Measurements from ENCODE around the gene MBD4. TPM values are rescaled to one million over a fixed set of nuclear protein-coding genes. Genes with fewer than 3 reads are reported as not detected.

The MBD4 gene
- total and polyA plus RNA-seq, 10 donors, result 40.0 to 72.6 (median 55.2) TPM

GRCh38 chr3:129441782-129442181, 2.0 kb upstream of the MBD4 start:
- peaks cover 34 to 80% (median 50%) of the 10 kb centered on the region in 6 donors for H3K4me1 ChIP-seq
- no peak for DNase-seq
- H3K27me3 ChIP-seq (replicated peaks in 1 of 7), result no peaks in the 10 kb centered on the region
- WGBS, 5 donors, result 37 to 59% (median 49%) methylated on average over 4 of the region's 4 CpGs
- no peaks in the 10 kb centered on the region for H3K9me3 ChIP-seq
- TF ChIP-seq POLR2A (IDR thresholded peaks at IDR 0.05), result no peak
- peak in 1 of 3 donors; percentile 40 for TF ChIP-seq POLR2AphosphoS5 (IDR thresholded peaks at IDR 0.05)
- H3K36me3 ChIP-seq, result peaks cover 0 to 15% (median 10%) of the 10 kb centered on the region in 6 donors
- peak overlapping the region in 1 of 8 donors; percentile 95 for H3K4me3 ChIP-seq
- peak overlapping the region in 7 of 8 donors; percentile 92 to 98 (median 95) for H3K27ac ChIP-seq
- intact Hi-C loops (cut with DNase I; ENCODE audit: low total_unique reads), result no loop called here

- TF ChIP-seq CTCF (IDR thresholded peaks at IDR 0.05 in 8 of 11, conservative IDR thresholded peaks at IDR 0.05 in 3 of 11), result no peak
- TF ChIP-seq POLR2AphosphoS5 (IDR thresholded peaks at IDR 0.05), result no peak
- no peak for TF ChIP-seq POLR2A (IDR thresholded peaks at IDR 0.05)
- intact Hi-C loops (cut with DNase I; ENCODE audit: low total_unique reads), result no loop called here
- H3K36me3 ChIP-seq, result peaks cover 0 to 21% (median 13%) of the 10 kb centered on the region in 6 donors
- no peaks in the 10 kb centered on the region for H3K27me3 ChIP-seq (replicated peaks in 1 of 7)
- H3K9me3 ChIP-seq, result no peaks in the 10 kb centered on the region
- DNase-seq, result no peak
- H3K4me1 ChIP-seq, result peaks cover 40 to 86% (median 55%) of the 10 kb centered on the region in 6 donors
- peak overlapping the region; percentile 84 to 98 (median 94) for H3K27ac ChIP-seq
- WGBS, 5 donors, result 46 to 64% (median 55%) methylated on average over 9 of the region's 9 CpGs
- peak overlapping the region in 4 of 8 donors; percentile 89 to 95 (median 91) for H3K4me3 ChIP-seq
Observed at GRCh38 chr3:129441215-129441614, 1.5 kb upstream of the MBD4 start.

GRCh38 chr3:129440618-129441190, 956 bp upstream of the MBD4 start:
- Histone ChIP-seq H3K9me3 (no peaks in the 10 kb centered on the region), H3K27ac (peak overlapping the region; percentile 84 to 98 (median 94)), H3K4me1 (peaks cover 44 to 91% (median 60%) of the 10 kb centered on the region in 6 donors), H3K4me3 (peak overlapping the region; percentile 77 to 95 (median 90)), H3K27me3 (replicated peaks in 1 of 7) (no peaks in the 10 kb centered on the region), H3K36me3 (peaks cover 0 to 26% (median 13%) of the 10 kb centered on the region in 6 donors)
- 9 to 11% (median 9%) methylated on average over 9 of the region's 9 CpGs for WGBS, 5 donors
- no peak for DNase-seq
- no peak for TF ChIP-seq CTCF (IDR thresholded peaks at IDR 0.05 in 8 of 11, conservative IDR thresholded peaks at IDR 0.05 in 3 of 11)
- TF ChIP-seq POLR2A (IDR thresholded peaks at IDR 0.05), result no peak
- TF ChIP-seq POLR2AphosphoS5 (IDR thresholded peaks at IDR 0.05), result no peak
- intact Hi-C loops (cut with DNase I; ENCODE audit: low total_unique reads), result no loop called here

GRCh38 chr3:129439226-129439816, 427 bp downstream of the MBD4 start:
- intact Hi-C loops (cut with DNase I; ENCODE audit: low total_unique reads), result no loop called here
- peak; percentile 92 for DNase-seq

More at GRCh38 chr3:129439226-129439816, 427 bp downstream of the MBD4 start:
- Histone ChIP-seq H3K4me3 (peak overlapping the region; percentile 77 to 95 (median 90)), H3K27ac (peak overlapping the region; percentile 84 to 98 (median 94)), H3K9me3 (no peaks in the 10 kb centered on the region), H3K36me3 (peaks cover 0 to 40% (median 13%) of the 10 kb centered on the region in 6 donors), H3K4me1 (peaks cover 49 to 92% (median 74%) of the 10 kb centered on the region in 6 donors), H3K27me3 (replicated peaks in 1 of 7) (no peaks in the 10 kb centered on the region)
- WGBS, 5 donors, result 0 to 1% (median 0%) methylated on average over 10 to 17 of the region's 17 CpGs
- TF ChIP-seq POLR2AphosphoS5 (IDR thresholded peaks at IDR 0.05) (no peak), CTCF (IDR thresholded peaks at IDR 0.05 in 8 of 11, conservative IDR thresholded peaks at IDR 0.05 in 3 of 11) (no peak), POLR2A (IDR thresholded peaks at IDR 0.05) (no peak)
